ENCODE results near the gene PFDN6. TPM values are rescaled to one million over a fixed set of nuclear protein-coding genes. Genes with fewer than 3 reads are reported as not detected.
A peak's percentile ranks its signal among the peaks of the same experiment; 100 is the strongest.

Gene PFDN6
- total RNA-seq, 1 donor from 2014 or later, result 9.1 TPM

DNA sequence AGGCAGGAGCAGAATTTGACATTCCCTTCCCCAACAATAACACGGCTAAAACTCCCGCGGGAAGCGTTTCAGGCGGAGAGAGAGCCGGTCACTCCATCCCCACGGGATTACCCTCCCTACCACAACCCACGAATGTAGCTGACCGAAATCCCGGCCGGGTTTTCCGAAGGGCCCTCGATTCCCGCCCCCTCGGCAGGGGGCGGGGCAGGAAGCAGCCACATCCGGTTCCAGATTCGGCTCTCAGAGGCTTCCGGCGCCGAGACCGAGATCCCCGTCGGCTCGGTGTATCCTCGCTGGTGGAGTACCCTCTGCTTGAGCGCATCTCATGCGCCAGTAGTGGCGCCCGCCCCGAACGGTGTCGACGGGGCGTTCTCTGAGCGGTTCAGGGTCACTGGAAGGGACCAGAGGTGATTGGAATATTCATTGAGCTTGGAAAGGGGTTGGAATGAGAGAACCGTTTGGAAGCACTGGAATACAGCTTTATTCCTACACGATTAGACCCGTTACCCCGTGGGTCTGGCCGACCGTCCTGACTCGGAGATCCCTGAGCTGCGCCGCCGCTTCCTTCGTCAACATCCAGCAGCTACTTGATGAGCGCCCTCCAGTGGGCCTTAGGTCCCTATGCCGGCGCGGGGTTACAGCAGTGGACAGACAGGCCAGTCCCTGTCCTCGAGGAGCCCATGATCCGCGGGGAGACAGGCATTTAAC is 10.0 kb downstream of the PFDN6 start:
- Histone ChIP-seq H3K4me1 (peaks cover 28% of the 10 kb centered on the region), H3K4me3 (peak overlapping the region; percentile 75 to 76), H3K27ac (peak overlapping the region; percentile 98), H3K27me3 (no peaks in the 10 kb centered on the region), H3K9me3 (no peaks in the 10 kb centered on the region), H3K36me3 (peaks cover 0 to 39% of the 10 kb centered on the region in 2 donors)
- TF ChIP-seq POLR2A (IDR thresholded peaks at IDR 0.05) (peak in 1 of 2 donors; percentile 56), POLR2AphosphoS5 (IDR thresholded peaks at IDR 0.05; ENCODE audit: insufficient read depth in 1 of 2, low read depth in 1 of 2) (peak; percentile 94 to 96)
- TF ChIP-seq, protein P1, sequence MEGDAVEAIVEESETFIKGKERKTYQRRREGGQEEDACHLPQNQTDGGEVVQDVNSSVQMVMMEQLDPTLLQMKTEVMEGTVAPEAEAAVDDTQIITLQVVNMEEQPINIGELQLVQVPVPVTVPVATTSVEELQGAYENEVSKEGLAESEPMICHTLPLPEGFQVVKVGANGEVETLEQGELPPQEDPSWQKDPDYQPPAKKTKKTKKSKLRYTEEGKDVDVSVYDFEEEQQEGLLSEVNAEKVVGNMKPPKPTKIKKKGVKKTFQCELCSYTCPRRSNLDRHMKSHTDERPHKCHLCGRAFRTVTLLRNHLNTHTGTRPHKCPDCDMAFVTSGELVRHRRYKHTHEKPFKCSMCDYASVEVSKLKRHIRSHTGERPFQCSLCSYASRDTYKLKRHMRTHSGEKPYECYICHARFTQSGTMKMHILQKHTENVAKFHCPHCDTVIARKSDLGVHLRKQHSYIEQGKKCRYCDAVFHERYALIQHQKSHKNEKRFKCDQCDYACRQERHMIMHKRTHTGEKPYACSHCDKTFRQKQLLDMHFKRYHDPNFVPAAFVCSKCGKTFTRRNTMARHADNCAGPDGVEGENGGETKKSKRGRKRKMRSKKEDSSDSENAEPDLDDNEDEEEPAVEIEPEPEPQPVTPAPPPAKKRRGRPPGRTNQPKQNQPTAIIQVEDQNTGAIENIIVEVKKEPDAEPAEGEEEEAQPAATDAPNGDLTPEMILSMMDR (IDR thresholded peaks at IDR 0.05), result peak in 2 of 3 experiments; percentile 54 to 67
- DNase-seq (ENCODE audit: extremely low spot score in 2 of 2), result peak in 1 of 2 donors; percentile 92
- intact Hi-C loops (cut with DNase I), result no loop called here

DNA sequence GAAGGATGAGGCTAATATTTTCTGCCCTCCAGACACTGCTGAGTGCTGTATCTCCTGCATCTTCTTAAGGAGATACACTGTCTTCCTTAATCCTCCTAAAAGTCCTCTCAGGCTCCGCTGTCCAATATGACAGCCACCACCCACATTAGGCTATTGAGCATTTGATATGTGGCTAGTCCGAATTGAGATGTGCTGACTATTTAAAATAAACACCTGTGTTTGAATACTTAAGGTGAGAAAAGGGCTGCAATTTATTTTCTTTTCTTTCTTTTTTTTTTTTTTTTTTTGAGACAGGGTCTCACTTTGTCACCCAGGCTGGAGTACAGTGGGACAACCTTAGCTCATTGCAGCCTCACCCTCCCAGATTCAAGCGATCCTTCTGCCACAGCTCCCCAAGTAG is 12.5 kb downstream of the PFDN6 start:
- DNase-seq (ENCODE audit: extremely low spot score in 2 of 2), result no peak
- peaks cover 0 to 33% of the 10 kb centered on the region in 2 donors for H3K36me3 ChIP-seq
- H3K27ac ChIP-seq, result no peak overlapping the region
- peaks cover 20% of the 10 kb centered on the region for H3K4me1 ChIP-seq
- intact Hi-C loops (cut with DNase I), result no loop called here
- H3K27me3 ChIP-seq, result no peaks in the 10 kb centered on the region
- TF ChIP-seq POLR2A (IDR thresholded peaks at IDR 0.05), result no peak
- TF ChIP-seq, protein P1 (IDR thresholded peaks at IDR 0.05), result no peak
- no peak for TF ChIP-seq POLR2AphosphoS5 (IDR thresholded peaks at IDR 0.05; ENCODE audit: insufficient read depth in 1 of 2, low read depth in 1 of 2)
- H3K9me3 ChIP-seq, result no peaks in the 10 kb centered on the region
- no peak overlapping the region for H3K4me3 ChIP-seq

DNA sequence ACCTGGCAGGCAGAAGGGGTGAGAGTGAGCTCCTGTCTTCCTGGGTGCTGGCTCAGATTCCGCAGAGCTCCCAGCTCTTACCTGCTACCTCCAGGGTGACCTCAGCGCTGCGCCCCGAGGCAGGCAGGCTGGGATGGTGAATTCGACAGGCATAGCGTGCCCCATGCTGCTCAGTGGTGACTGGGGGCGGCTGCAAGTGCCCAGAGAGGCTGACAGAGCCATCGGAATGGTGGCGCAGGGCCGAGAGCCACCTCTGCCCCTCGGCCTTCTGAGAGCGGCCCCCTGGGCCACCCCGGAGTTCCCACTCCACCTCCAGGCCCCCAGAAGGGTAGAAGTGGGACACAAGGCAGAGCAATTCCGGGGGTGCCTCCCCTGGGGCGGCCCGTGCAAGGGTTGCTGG is 14.8 kb downstream of the PFDN6 start:
- H3K9me3 ChIP-seq, result no peaks in the 10 kb centered on the region
- no peak overlapping the region for H3K4me3 ChIP-seq
- H3K27ac ChIP-seq, result no peak overlapping the region
- H3K4me1 ChIP-seq, result peaks cover 12% of the 10 kb centered on the region
- peaks cover 0 to 33% of the 10 kb centered on the region in 2 donors for H3K36me3 ChIP-seq
- intact Hi-C loops (cut with DNase I), result no loop called here
- TF ChIP-seq POLR2AphosphoS5 (IDR thresholded peaks at IDR 0.05; ENCODE audit: insufficient read depth in 1 of 2, low read depth in 1 of 2), result no peak
- TF ChIP-seq, protein P1 (IDR thresholded peaks at IDR 0.05), result no peak
- TF ChIP-seq POLR2A (IDR thresholded peaks at IDR 0.05), result no peak
- DNase-seq (ENCODE audit: extremely low spot score in 2 of 2), result no peak
- no peaks in the 10 kb centered on the region for H3K27me3 ChIP-seq

DNA sequence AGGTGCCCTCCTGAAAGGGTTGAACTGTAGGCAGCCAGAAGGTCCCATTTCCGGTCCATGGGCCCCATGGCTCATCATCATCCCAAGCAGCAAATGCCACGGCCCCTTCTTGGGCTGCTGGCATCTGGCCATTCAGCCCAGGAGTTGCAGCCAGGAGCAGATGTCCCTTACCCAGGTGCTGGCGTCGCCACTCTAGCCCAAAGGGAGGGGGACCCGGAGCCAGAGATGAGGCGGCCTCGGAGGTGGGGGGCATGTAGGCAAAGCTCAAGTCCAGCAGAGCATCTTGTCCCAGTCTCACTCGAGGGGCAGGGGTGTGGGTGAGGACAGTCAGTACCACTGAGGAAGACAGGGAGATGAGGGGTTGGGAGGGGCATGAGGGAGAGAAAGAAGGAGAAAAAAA is 15.7 kb downstream of the PFDN6 start:
- H3K27ac ChIP-seq, result no peak overlapping the region
- no peak overlapping the region for H3K4me3 ChIP-seq
- peaks cover 0 to 33% of the 10 kb centered on the region in 2 donors for H3K36me3 ChIP-seq
- no peaks in the 10 kb centered on the region for H3K27me3 ChIP-seq
- TF ChIP-seq, protein P1 (IDR thresholded peaks at IDR 0.05), result no peak
- TF ChIP-seq POLR2AphosphoS5 (IDR thresholded peaks at IDR 0.05; ENCODE audit: insufficient read depth in 1 of 2, low read depth in 1 of 2) (no peak), POLR2A (IDR thresholded peaks at IDR 0.05) (no peak)
- H3K9me3 ChIP-seq, result no peaks in the 10 kb centered on the region
- no peak for DNase-seq (ENCODE audit: extremely low spot score in 2 of 2)
- H3K4me1 ChIP-seq, result peaks cover 8% of the 10 kb centered on the region
- intact Hi-C loops (cut with DNase I), result no loop called here

DNA sequence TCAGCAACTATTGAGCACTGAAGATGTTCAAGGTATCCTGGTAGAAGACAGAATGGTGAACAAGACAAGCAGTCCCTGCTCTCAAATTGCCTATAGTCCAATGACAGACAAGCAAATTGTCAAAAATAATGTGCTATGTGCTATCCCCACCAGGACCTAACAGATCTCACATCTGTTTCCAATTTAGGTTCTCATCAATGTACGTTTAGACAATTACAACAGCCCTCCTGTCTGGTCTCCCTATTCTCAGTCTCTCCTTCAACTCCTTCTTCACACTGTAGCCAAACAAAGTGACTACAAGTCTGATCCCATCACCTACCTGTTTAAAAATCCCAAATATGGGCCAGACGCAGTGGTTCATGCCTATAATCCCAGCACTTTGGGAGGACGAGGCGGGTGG is 17.0 kb downstream of the PFDN6 start:
- intact Hi-C loops (cut with DNase I), result no loop called here
- no peak overlapping the region for H3K27ac ChIP-seq
- DNase-seq (ENCODE audit: extremely low spot score in 2 of 2), result no peak
- H3K4me1 ChIP-seq, result peaks cover 6% of the 10 kb centered on the region
- TF ChIP-seq POLR2A (IDR thresholded peaks at IDR 0.05), result no peak
- no peak for TF ChIP-seq POLR2AphosphoS5 (IDR thresholded peaks at IDR 0.05; ENCODE audit: insufficient read depth in 1 of 2, low read depth in 1 of 2)
- TF ChIP-seq, protein P1 (IDR thresholded peaks at IDR 0.05), result no peak
- no peaks in the 10 kb centered on the region for H3K27me3 ChIP-seq
- no peaks in the 10 kb centered on the region for H3K9me3 ChIP-seq
- H3K36me3 ChIP-seq, result peaks cover 0 to 33% of the 10 kb centered on the region in 2 donors
- H3K4me3 ChIP-seq, result no peak overlapping the region
